ENCODE results near the gene PFDN5. TPM values are rescaled to one million over a fixed set of nuclear protein-coding genes. Genes with fewer than 3 reads are reported as not detected.
A peak's percentile ranks its signal among the peaks of the same experiment; 100 is the strongest.

The PFDN5 gene
- total and polyA plus RNA-seq, 10 of the 15 experiments (the other 5 are each of a cell fraction or from before 2014, with no cell fraction given): 300 to 1,596 (median 495) TPM

GRCh38 chr12:53313996-53314395, 18.7 kb downstream of the PFDN5 start (continued):
- TF ChIP-seq EED (IDR thresholded peaks at IDR 0.05; ENCODE audit: low read depth) (peak; percentile 34; the same call in 1 of the 2 replicates), MTA2 (IDR thresholded peaks at IDR 0.05; ENCODE audit: low read depth) (peak; percentile 65), ZNF687 (IDR thresholded peaks at IDR 0.05) (no peak), HCFC1 (IDR thresholded peaks at IDR 0.05; ENCODE audit: low read length) (no peak), PML (IDR thresholded peaks at IDR 0.05; ENCODE audit: low read length) (no peak), RFX5 (IDR thresholded peaks at IDR 0.05; ENCODE audit: low read depth, low read length) (no peak), NKRF (conservative IDR thresholded peaks at IDR 0.05) (no peak), JUNB (IDR thresholded peaks at IDR 0.05) (no peak), NFIC (IDR thresholded peaks at IDR 0.05; ENCODE audit: low read depth, low read length) (peak; percentile 53), CTCF (IDR thresholded peaks at IDR 0.05 in 2 of 3, conservative IDR thresholded peaks at IDR 0.05 in 1 of 3; ENCODE audit: control insufficient read depth in 2 of 3, extremely low read depth in 1 of 3, insufficient read depth in 1 of 3, low read depth in 3 of 3, low read length in 3 of 3) (no peak), RBBP5 (conservative IDR thresholded peaks at IDR 0.05) (no peak), CEBPB (IDR thresholded peaks at IDR 0.05; ENCODE audit: borderline replicate concordance in 1 of 2, low read depth in 2 of 2, low read length in 2 of 2) (peak in 1 of 2 experiments; percentile 58; a peak in 1 of 4 replicates), MYC (IDR thresholded peaks at IDR 0.05; ENCODE audit: insufficient read depth, insufficient read length, insufficient replicate concordance, low read length, severe bottlenecking) (no peak), RUNX3 (IDR thresholded peaks at IDR 0.05; ENCODE audit: low read length) (peak; percentile 66), ASH2L (IDR thresholded peaks at IDR 0.05; ENCODE audit: borderline replicate concordance, low read depth) (no peak), ZNF622 (IDR thresholded peaks at IDR 0.05) (no peak), BCL11A (IDR thresholded peaks at IDR 0.05; ENCODE audit: low read depth, low read length) (no peak), WRNIP1 (IDR thresholded peaks at IDR 0.05; ENCODE audit: borderline replicate concordance, low read depth, low read length) (no peak), TAF1 (IDR thresholded peaks at IDR 0.05; ENCODE audit: borderline replicate concordance, low read depth, low read length) (no peak), BHLHE40 (IDR thresholded peaks at IDR 0.05; ENCODE audit: borderline replicate concordance in 1 of 2, low read depth in 2 of 2, low read length in 1 of 2) (no peak), SRF (IDR thresholded peaks at IDR 0.05; ENCODE audit: low read depth in 2 of 2, low read length in 2 of 2) (no peak), MEF2A (IDR thresholded peaks at IDR 0.05; ENCODE audit: insufficient read depth, low read depth, low read length) (0 out of 2 replicates have a peak, but pooled peaks have one; percentile 29), POU2F2 (IDR thresholded peaks at IDR 0.05; ENCODE audit: borderline replicate concordance, low read depth, low read length) (no peak), NR2C1 (IDR thresholded peaks at IDR 0.05) (no peak), ZBED1 (IDR thresholded peaks at IDR 0.05; ENCODE audit: borderline replicate concordance) (no peak)

Data from GM12878 (cell line).